HepG2 (cell line): ENCODE measurements around the gene VSIG10L. TPM values are rescaled to one million over a fixed set of nuclear protein-coding genes. Genes with fewer than 3 reads are reported as not detected.

Source experiments
- ATF2 ChIP-seq: sonication (generic); formaldehyde crosslinking; IDR thresholded peaks from 2 replicates; pipeline ENCODE4 v1.4.0; 2020; ENCODE audit warnings: missing genetic modification reagents
- BCL6 ChIP-seq: IDR thresholded peaks from 2 replicates; pipeline ENCODE4 v1.6.1; 2016; ENCODE audit warnings: missing genetic modification reagents, missing compliant biosample characterization
- CEBPG ChIP-seq: IDR thresholded peaks from 2 replicates; pipeline ENCODE4 v1.6.1; 2016
- CREM ChIP-seq, 2 experiments: sonication (generic) in 1 of 2; formaldehyde crosslinking in 1 of 2; IDR thresholded peaks; 2 replicates each; pipeline versions ENCODE4 v1.4.0 to v1.6.1; 2016 to 2020; ENCODE audit warnings: antibody characterized with exemption in 1 of 2, mild to moderate bottlenecking in 1 of 2, missing genetic modification reagents in 1 of 2
- DPF2 ChIP-seq: sonication (generic); formaldehyde crosslinking; IDR thresholded peaks from 2 replicates; pipeline ENCODE4 v1.4.0; 2020; ENCODE audit warnings: mild to moderate bottlenecking, low read depth, missing genetic modification reagents, borderline replicate concordance
- GZF1 ChIP-seq: sonication (generic); formaldehyde crosslinking; IDR thresholded peaks from 2 replicates; pipeline ENCODE4 v1.5.1; 2020; ENCODE audit warnings: mild to moderate bottlenecking, missing genetic modification reagents
- HMG20A ChIP-seq: IDR thresholded peaks from 2 replicates; pipeline ENCODE4 v1.6.1; 2016; ENCODE audit warnings: borderline replicate concordance
- MLX ChIP-seq: IDR thresholded peaks from 2 replicates; pipeline ENCODE4 v1.6.1; 2016
- MYPOP ChIP-seq: sonication (generic); formaldehyde crosslinking; IDR thresholded peaks from 2 replicates; pipeline ENCODE4 v1.8.1; 2023; ENCODE audit warnings: mild to moderate bottlenecking, moderate library complexity, missing genetic modification reagents
- PBX2 ChIP-seq: IDR thresholded peaks from 2 replicates; pipeline ENCODE4 v1.6.1; 2016; ENCODE audit warnings: control low read depth
- POGZ ChIP-seq: sonication (generic); formaldehyde crosslinking; IDR thresholded peaks from 2 replicates; pipeline ENCODE4 v1.4.0; 2020; ENCODE audit warnings: mild to moderate bottlenecking, missing genetic modification reagents
- RCOR2 ChIP-seq: IDR thresholded peaks from 2 replicates; pipeline ENCODE4 v1.6.1; 2016; ENCODE audit warnings: missing biosample characterization, missing genetic modification reagents
- TCF12 ChIP-seq, 2 experiments: fragments of 450-650 bp in 1 of 2; sonication (generic) in 1 of 2; formaldehyde crosslinking in 1 of 2; IDR thresholded peaks; 2 replicates each; pipeline versions ENCODE4 v1.6.1 to v1.8.0; 2017 to 2022; ENCODE audit warnings: antibody characterized with exemption in 1 of 2, mild to moderate bottlenecking in 1 of 2, missing genetic modification reagents in 1 of 2, moderate library complexity in 1 of 2
- ZBED4 ChIP-seq: sonication (generic); formaldehyde crosslinking; IDR thresholded peaks from 2 replicates; pipeline ENCODE4 v1.4.0; 2020; ENCODE audit warnings: missing genetic modification reagents, borderline replicate concordance
- ZBTB43 ChIP-seq: sonication (generic); formaldehyde crosslinking; conservative IDR thresholded peaks from 2 replicates; pipeline ENCODE4 v1.4.0; 2020; ENCODE audit warnings: missing genetic modification reagents
- ZNF224 ChIP-seq: sonication (generic); formaldehyde crosslinking; IDR thresholded peaks from 2 replicates; pipeline ENCODE4 v1.5.0; 2020; ENCODE audit warnings: mild to moderate bottlenecking, missing genetic modification reagents
- ZNF331 ChIP-seq: sonication (generic); formaldehyde crosslinking; IDR thresholded peaks from 2 replicates; pipeline ENCODE4 v1.4.0; 2020; ENCODE audit warnings: missing genetic modification reagents
- ZNF430 ChIP-seq: sonication (generic); formaldehyde crosslinking; IDR thresholded peaks from 2 replicates; pipeline ENCODE4 v1.9.0; 2021; ENCODE audit warnings: mild to moderate bottlenecking, missing genetic modification reagents
- ZNF543 ChIP-seq: sonication (generic); formaldehyde crosslinking; IDR thresholded peaks from 2 replicates; pipeline ENCODE4 v1.4.0; 2020; ENCODE audit warnings: mild to moderate bottlenecking, missing genetic modification reagents
- ZSCAN29 ChIP-seq: sonication (generic); formaldehyde crosslinking; conservative IDR thresholded peaks from 2 replicates; pipeline ENCODE4 v1.4.0; 2020; ENCODE audit warnings: mild to moderate bottlenecking, missing genetic modification reagents
- polyA plus RNA-seq, 8 experiments: library from polyadenylated mRNA; depleted of rRNA in 3 of 8; stranded (reverse) in 7 of 8; unstranded in 1 of 8; fragments of >200 nt; fragmentation: Illumina TruSeq in 4 of 8; extraction: Trizol in 4 of 8; gene quantifications; 2 replicates each; pipeline versions ENCODE4 v1.2.1 to v1.2.3, GENCODE V29; 2011 to 2016; ENCODE audit warnings: low read depth in 4 of 8, missing spikeins in 1 of 8, mixed read lengths in 1 of 8; ENCODE audit not compliant: insufficient read depth in 1 of 8
- total RNA-seq, 5 experiments: library from RNA; depleted of rRNA; stranded (reverse); fragments of >200 nt; fragmentation: Illumina TruSeq; extraction: Trizol; gene quantifications; 2 replicates each; pipeline ENCODE4 v1.2.3, GENCODE V29; 2016; ENCODE audit warnings: low read depth in 1 of 5

Gene VSIG10L
- total and polyA plus RNA-seq, 2 of the 13 experiments (the other 11 are each of a cell fraction or from before 2014, with no cell fraction given): 2.7 to 8.5 TPM

GRCh38 chr19:51356159-51356801 is 14.3 kb upstream of the VSIG10L start (continued):
- TF ChIP-seq RCOR2: peak; percentile 91
- TF ChIP-seq POGZ (CRISPR knock-in tag): 0 out of 2 replicates have a peak, but pooled peaks have one; percentile 8
- 0 out of 2 replicates have a peak, but pooled peaks have one; percentile 22 for TF ChIP-seq MYPOP
- TF ChIP-seq DPF2 (CRISPR knock-in tag): peak; percentile 60
- peak; percentile 83 for TF ChIP-seq CREM (IDR thresholded peaks at IDR 0.05)
- TF ChIP-seq CREM (CRISPR knock-in tag; IDR thresholded peaks at IDR 0.05): no peak
- peak; percentile 70 for TF ChIP-seq ZNF430 (CRISPR knock-in tag)
- TF ChIP-seq MLX (CRISPR knock-in tag): peak; percentile 66
- TF ChIP-seq ZNF224 (CRISPR knock-in tag): no peak
- TF ChIP-seq HMG20A (CRISPR knock-in tag): peak; percentile 82
- TF ChIP-seq ZBTB43 (CRISPR knock-in tag): 0 out of 2 replicates have a peak, but pooled peaks have one; percentile 28
- TF ChIP-seq ZNF331 (CRISPR knock-in tag): peak; percentile 56
- TF ChIP-seq ZSCAN29 (CRISPR knock-in tag): peak; percentile 30; the same call in 1 of the 2 replicates
- TF ChIP-seq ZNF543: 0 out of 2 replicates have a peak, but pooled peaks have one; percentile 31
- TF ChIP-seq BCL6 (CRISPR knock-in tag): peak; percentile 87
- no peak for TF ChIP-seq GZF1
- no peak for TF ChIP-seq TCF12 (IDR thresholded peaks at IDR 0.05)
- no peak for TF ChIP-seq TCF12 (CRISPR knock-in tag; IDR thresholded peaks at IDR 0.05)
- peak; percentile 62; the same call in 1 of the 2 replicates for TF ChIP-seq ATF2 (CRISPR knock-in tag)
- peak; percentile 93 for TF ChIP-seq CEBPG (CRISPR knock-in tag)
- no peak for TF ChIP-seq PBX2 (CRISPR knock-in tag)
- 0 out of 2 replicates have a peak, but pooled peaks have one; percentile 23 for TF ChIP-seq ZBED4 (CRISPR knock-in tag)
